Mesendoderm (in vitro differentiated cells): ENCODE results near the gene MED9.

ENCODE experiments used
- DNase-seq: peaks from one replicate; pipeline ENCODE4 v3.0.0; 2013
- H2AK5ac ChIP-seq: 2 replicates; pipeline ENCODE4 v1.6.1; 2013; ENCODE audit warnings: low read length, inconsistent platforms
- H2BK120ac ChIP-seq: 2 replicates; pipeline ENCODE4 v1.6.1; 2013; ENCODE audit warnings: low read depth, mild to moderate bottlenecking, low read length, moderate library complexity, mixed read lengths
- H2BK15ac ChIP-seq: replicated peaks from 2 replicates; pipeline ENCODE4 v1.6.1; 2013; ENCODE audit warnings: low read depth, mild to moderate bottlenecking, moderate library complexity
- H2BK5ac ChIP-seq: 2 replicates; pipeline ENCODE4 v1.6.1; 2013; ENCODE audit warnings: low read length, inconsistent platforms
- H3K18ac ChIP-seq: 2 replicates; pipeline ENCODE4 v1.6.1; 2013; ENCODE audit warnings: mild to moderate bottlenecking, low read length, mixed read lengths
- H3K23ac ChIP-seq: one replicate; pipeline ENCODE4 v1.6.1; 2013; ENCODE audit warnings: low read length
- H3K27ac ChIP-seq: 2 replicates; pipeline ENCODE4 v1.5.1; 2013; ENCODE audit warnings: low read depth, mild to moderate bottlenecking, inconsistent platforms, low read length, moderate library complexity
- H3K27me3 ChIP-seq: 2 replicates; pipeline ENCODE4 v1.6.1; 2013; ENCODE audit warnings: low read length, control low read depth, mild to moderate bottlenecking, inconsistent platforms; ENCODE audit not compliant: insufficient read depth, poor library complexity
- H3K36me3 ChIP-seq: 2 replicates; pipeline ENCODE4 v1.6.1; 2013; ENCODE audit warnings: low read length, inconsistent platforms; ENCODE audit not compliant: control insufficient read depth, insufficient read depth
- H3K4ac ChIP-seq: one replicate; pipeline ENCODE4 v1.6.1; 2013; ENCODE audit warnings: low read depth, mild to moderate bottlenecking, low read length, moderate library complexity
- H3K4me1 ChIP-seq: 2 replicates; pipeline ENCODE4 v1.6.1; 2013; ENCODE audit warnings: low read depth, low read length, inconsistent platforms; ENCODE audit not compliant: control insufficient read depth
- H3K4me2 ChIP-seq: 2 replicates; pipeline ENCODE4 v1.6.1; 2013; ENCODE audit warnings: low read length
- H3K4me3 ChIP-seq: 2 replicates; pipeline ENCODE4 v1.5.1; 2013; ENCODE audit warnings: mild to moderate bottlenecking, low read length
- H3K56ac ChIP-seq: one replicate; pipeline ENCODE4 v1.6.1; 2013; ENCODE audit warnings: low read length
- H3K79me1 ChIP-seq: 2 replicates; pipeline ENCODE4 v1.6.1; 2013; ENCODE audit warnings: low read length, inconsistent platforms
- H3K79me2 ChIP-seq: 2 replicates; pipeline ENCODE4 v1.6.1; 2013; ENCODE audit warnings: mild to moderate bottlenecking, low read length; ENCODE audit not compliant: control insufficient read depth, insufficient read depth
- H3K9ac ChIP-seq: 2 replicates; pipeline ENCODE4 v1.6.1; 2013; ENCODE audit warnings: low read length, inconsistent platforms
- H4K5ac ChIP-seq: one replicate; pipeline ENCODE4 v1.6.1; 2013; ENCODE audit warnings: low read length
- H4K8ac ChIP-seq: one replicate; pipeline ENCODE4 v1.6.1; 2013; ENCODE audit warnings: low read depth, mild to moderate bottlenecking, control low read depth, low read length, moderate library complexity
- WGBS: extraction: QIAGEN DNeasy Blood & Tissue Kit; methylation state at CpG from one replicate; pipeline ENCODE4 v1.1.7; 2013; ENCODE audit warnings: low lambda C conversion rate, missing lambda C conversion rate; ENCODE audit not compliant: insufficient coverage; ENCODE audit errors: extremely low coverage; 5-methylcytosine and 5-hydroxymethylcytosine counted together

The MED9 gene

DNA sequence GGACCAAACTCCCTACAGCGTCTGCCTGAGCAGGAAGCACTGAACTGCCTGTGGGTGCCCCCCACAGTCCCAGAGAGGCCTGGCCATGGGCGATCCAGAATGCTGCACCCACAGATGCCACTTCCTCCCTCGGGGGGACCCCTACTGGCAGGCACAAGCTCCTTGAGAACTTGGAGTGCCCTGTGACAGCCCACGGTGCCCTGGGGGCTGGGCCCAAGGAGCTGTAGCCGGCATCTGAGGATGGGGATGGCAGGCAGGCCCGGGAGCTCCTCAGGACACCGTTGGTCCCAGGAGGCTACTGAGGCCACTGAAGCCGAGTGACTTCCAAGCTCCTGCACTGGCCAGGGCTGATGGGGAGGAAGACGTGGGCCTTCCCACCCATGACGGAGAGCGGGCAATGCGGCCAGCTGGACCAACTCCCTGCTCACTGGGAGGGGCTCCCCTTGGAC, 34.5 kb downstream of the MED9 start:
- Histone ChIP-seq H3K18ac (no peak overlapping the region), H3K4me1 (no peaks in the 10 kb centered on the region), H3K79me1 (no peaks in the 10 kb centered on the region), H3K4me3 (no peak overlapping the region), H2AK5ac (no peak overlapping the region), H3K4ac (no peak overlapping the region), H3K56ac (no peak overlapping the region), H3K27me3 (no peaks in the 10 kb centered on the region), H4K5ac (no peak overlapping the region), H3K27ac (no peak overlapping the region), H3K4me2 (no peak overlapping the region), H3K9ac (no peak overlapping the region), H2BK5ac (no peak overlapping the region), H3K23ac (no peak overlapping the region), H4K8ac (no peak overlapping the region), H3K79me2 (no peaks in the 10 kb centered on the region), H3K36me3 (no peaks in the 10 kb centered on the region), H2BK15ac (no peak overlapping the region), H2BK120ac (no peak overlapping the region)
- no peak for DNase-seq
- WGBS, result no CpG with 5 or more reads among the region's 12 CpGs

DNA sequence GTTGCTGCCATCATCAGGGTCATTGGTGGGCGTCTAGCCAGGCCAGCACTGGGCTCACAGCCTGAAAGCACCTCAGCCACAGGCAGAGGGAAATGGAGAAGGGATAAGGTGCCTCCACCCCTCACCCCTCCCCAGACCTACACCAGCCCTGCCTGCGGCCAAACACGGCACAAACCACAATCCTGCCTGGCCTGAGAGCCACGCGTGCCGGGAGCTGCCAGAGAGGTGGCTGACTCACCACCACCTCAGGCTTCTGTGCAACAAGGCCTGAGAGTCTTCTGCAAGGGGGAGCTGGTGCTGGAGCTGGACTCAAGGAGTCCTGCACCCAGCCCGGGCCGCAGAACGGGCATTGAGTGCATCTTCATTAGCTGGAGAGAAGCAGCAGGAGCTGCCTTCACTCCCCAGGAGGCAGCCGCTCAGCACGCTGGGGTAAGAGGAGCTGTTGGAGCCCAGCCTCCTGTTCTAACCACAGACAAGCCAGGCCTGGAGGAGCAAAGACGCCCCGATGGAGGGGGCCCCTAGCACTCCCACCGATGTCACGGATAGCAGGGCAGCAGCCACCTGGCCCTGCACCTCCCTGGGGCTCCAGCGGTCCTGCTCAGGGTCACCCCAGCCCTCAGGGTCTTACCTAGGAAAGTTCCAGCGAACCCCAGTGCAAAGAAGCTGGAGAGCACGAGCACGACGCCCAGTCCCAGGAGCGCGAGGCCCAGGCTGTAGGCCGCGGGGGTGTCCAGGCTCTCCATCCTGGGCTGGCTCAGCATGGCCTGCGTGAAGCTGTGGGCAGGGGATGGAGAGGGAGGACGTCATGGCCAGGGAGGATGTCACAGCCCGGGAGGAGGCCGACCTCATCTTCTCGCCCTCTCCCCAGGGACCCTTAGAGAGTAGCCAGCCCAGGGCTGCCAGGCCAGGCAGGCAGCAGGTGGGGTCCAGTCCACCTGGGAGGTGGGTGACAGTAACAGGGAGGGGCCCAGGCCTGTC, 35.4 kb downstream of the MED9 start:
- Histone ChIP-seq H2AK5ac (no peak overlapping the region), H3K4ac (no peak overlapping the region), H4K5ac (no peak overlapping the region), H3K9ac (no peak overlapping the region), H3K36me3 (no peaks in the 10 kb centered on the region), H2BK15ac (no peak overlapping the region), H3K23ac (no peak overlapping the region), H3K18ac (no peak overlapping the region), H3K27ac (no peak overlapping the region), H2BK5ac (no peak overlapping the region), H3K4me2 (no peak overlapping the region), H3K79me2 (no peaks in the 10 kb centered on the region), H3K4me1 (no peaks in the 10 kb centered on the region), H4K8ac (no peak overlapping the region), H3K56ac (no peak overlapping the region), H2BK120ac (no peak overlapping the region), H3K79me1 (no peaks in the 10 kb centered on the region), H3K4me3 (no peak overlapping the region), H3K27me3 (no peaks in the 10 kb centered on the region)
- no peak for DNase-seq
- no CpG with 5 or more reads among the region's 29 CpGs for WGBS

DNA sequence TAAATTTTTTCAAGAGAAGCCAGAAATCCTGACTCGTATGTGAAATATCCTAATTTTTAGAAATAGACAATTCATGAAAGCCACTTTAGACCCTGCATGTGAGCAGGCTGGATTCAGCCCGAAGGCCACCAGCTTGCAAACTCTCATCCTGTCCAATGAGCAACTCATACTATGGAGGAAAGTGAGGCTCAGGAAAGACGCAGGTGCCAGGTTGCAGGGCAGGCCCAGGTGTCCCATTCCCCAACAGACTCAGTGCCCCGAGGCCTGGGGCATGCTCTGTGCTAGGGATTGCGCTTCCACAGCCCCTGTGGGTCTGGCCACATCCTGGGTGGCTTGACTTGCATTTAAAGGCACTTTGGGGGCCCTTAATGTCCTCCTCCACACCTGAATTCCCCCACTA, 36.1 kb downstream of the MED9 start:
- no peak overlapping the region for H3K18ac ChIP-seq
- H3K79me2 ChIP-seq, result no peaks in the 10 kb centered on the region
- no CpG with 5 or more reads among the region's 5 CpGs for WGBS
- DNase-seq, result no peak
- no peak overlapping the region for H3K9ac ChIP-seq
- H4K5ac ChIP-seq, result no peak overlapping the region
- H2BK5ac ChIP-seq, result no peak overlapping the region
- no peaks in the 10 kb centered on the region for H3K79me1 ChIP-seq
- no peak overlapping the region for H2BK120ac ChIP-seq
- H3K27me3 ChIP-seq, result no peaks in the 10 kb centered on the region
- H3K23ac ChIP-seq, result no peak overlapping the region
- H3K4me3 ChIP-seq, result no peak overlapping the region
- no peak overlapping the region for H3K56ac ChIP-seq
- H3K4me1 ChIP-seq, result no peaks in the 10 kb centered on the region
- no peak overlapping the region for H3K4ac ChIP-seq
- H2AK5ac ChIP-seq, result no peak overlapping the region
- H3K36me3 ChIP-seq, result no peaks in the 10 kb centered on the region
- H3K4me2 ChIP-seq, result no peak overlapping the region
- no peak overlapping the region for H4K8ac ChIP-seq
- no peak overlapping the region for H3K27ac ChIP-seq
- no peak overlapping the region for H2BK15ac ChIP-seq

DNA sequence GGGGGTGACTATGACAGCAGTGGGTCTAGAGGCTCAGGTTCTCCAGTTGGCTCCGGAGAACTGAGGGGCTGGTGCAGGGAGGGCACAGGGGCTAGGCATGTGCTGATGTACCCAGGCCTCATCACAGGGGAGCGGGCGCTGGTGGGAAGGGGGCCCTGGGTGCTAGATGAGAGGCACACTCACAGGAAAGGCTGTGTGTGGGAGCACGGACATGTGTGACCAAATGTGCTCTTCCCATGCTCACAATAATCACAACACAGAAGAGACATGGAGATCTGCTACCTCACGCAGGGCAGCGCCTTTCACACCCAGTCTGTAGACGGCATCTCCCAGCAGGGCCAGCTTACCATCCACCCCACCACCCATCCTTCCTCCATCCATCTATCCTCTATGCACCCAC, 36.8 kb downstream of the MED9 start:
- Histone ChIP-seq H4K8ac (no peak overlapping the region), H3K27me3 (no peaks in the 10 kb centered on the region), H2BK15ac (no peak overlapping the region), H3K23ac (no peak overlapping the region), H4K5ac (no peak overlapping the region), H3K36me3 (no peaks in the 10 kb centered on the region), H3K27ac (no peak overlapping the region), H3K56ac (no peak overlapping the region), H3K79me1 (no peaks in the 10 kb centered on the region), H2BK120ac (no peak overlapping the region), H3K18ac (no peak overlapping the region), H2BK5ac (no peak overlapping the region), H3K79me2 (no peaks in the 10 kb centered on the region), H3K4me3 (no peak overlapping the region), H3K4ac (no peak overlapping the region), H2AK5ac (no peak overlapping the region), H3K4me1 (no peaks in the 10 kb centered on the region), H3K9ac (no peak overlapping the region), H3K4me2 (no peak overlapping the region)
- WGBS, result no CpG with 5 or more reads among the region's 7 CpGs
- DNase-seq, result no peak

DNA sequence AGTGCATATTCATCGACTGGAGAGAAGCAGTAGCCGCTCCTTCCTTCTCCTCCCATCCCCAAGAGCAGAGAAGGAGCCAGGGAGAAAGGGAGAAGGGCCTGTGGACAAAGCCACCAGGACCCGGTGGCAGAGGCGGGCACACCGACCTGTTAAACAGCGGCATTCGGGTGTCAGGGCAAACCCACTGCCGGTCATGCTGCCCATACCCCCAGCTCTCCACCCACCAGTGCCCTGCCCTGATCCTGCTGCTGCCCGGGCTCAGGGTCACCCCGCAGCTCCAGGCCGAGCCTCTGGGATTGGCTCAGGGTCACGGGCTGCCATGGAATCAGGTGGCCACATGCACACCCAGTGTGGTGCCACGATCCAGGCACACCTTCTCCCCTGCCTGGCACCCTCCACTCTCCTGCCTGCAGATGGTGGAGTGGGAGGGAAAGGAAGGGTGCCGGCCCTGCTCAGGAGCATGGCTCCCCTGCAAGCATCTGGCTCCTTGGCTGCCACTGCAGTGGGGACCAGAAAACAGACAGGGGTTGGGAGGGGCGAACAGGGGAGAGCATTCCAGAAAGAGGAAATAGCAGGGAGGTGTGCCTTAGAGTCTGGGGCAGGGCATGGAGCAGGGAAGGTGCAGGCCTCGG, 37.7 kb downstream of the MED9 start:
- DNase-seq, result peak; percentile 36
- Histone ChIP-seq H2BK120ac (no peak overlapping the region), H3K79me1 (no peaks in the 10 kb centered on the region), H3K4me1 (no peaks in the 10 kb centered on the region), H3K4me3 (no peak overlapping the region), H3K9ac (no peak overlapping the region), H3K27me3 (no peaks in the 10 kb centered on the region), H2BK15ac (no peak overlapping the region), H3K56ac (peak overlapping the region; percentile 56), H3K18ac (no peak overlapping the region), H3K27ac (no peak overlapping the region), H2BK5ac (no peak overlapping the region), H3K4ac (no peak overlapping the region), H4K8ac (no peak overlapping the region), H3K36me3 (no peaks in the 10 kb centered on the region), H3K4me2 (no peak overlapping the region), H3K79me2 (no peaks in the 10 kb centered on the region), H3K23ac (no peak overlapping the region), H4K5ac (no peak overlapping the region), H2AK5ac (no peak overlapping the region)
- no CpG with 5 or more reads among the region's 16 CpGs for WGBS
